Activated CD4-positive, alpha-beta T cell treated with anti-CD3 and anti-CD28 coated beads, Interleukin-10, Interleukin-2, amounts not matched to agents 100 ng/mL and 50 ng/mL, durations not matched to agents 16 hours and 8 hours (primary cell): ENCODE results near the gene ATF6.
"Not testable (repeated sequence)": the region's sequence is repeated elsewhere in the genome, so short reads cannot be mapped to it uniquely, and the experiment has no call there.

Experiments used
- DNase-seq: peaks from one replicate; pipeline ENCODE4 v3.0.0-alpha.2; 2020

The ATF6 gene

GRCh38 chr1:161735837-161736236, 30.3 kb upstream of the ATF6 start:
- DNase-seq = no peak

DNA sequence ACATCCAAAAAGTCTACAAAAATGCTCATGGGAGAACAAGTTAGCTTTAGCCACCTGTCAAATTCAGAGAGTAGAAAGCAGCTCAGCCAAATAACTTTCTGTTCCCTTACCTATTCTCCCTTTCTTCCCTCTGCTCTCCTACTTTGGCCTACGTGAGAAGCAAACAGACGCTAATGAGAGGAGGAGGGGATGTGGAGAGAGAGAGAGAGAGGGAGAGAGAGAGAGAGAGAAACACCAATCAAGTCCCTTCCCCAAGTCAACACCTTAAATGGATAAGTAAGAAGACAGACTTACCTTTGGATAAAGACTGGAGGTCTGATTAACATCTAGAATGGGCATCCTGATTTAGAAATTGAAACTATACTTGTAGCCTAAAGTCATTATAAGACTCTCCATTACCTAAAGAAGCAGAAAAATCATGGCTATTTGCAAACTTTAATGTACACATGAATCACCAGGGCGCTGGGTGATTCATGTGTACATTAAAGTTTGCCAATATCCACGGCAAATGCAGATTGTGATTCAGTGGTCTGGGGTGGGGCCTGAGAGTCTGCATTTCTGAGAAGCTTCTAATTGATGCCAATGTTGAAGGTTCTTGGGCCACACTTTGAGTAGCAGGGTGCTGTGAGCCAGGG, 29.7 kb upstream of the ATF6 start:
- DNase-seq = peak; percentile 42

- no peak for DNase-seq
Measured at GRCh38 chr1:161737625-161738024, 28.5 kb upstream of the ATF6 start.

DNA sequence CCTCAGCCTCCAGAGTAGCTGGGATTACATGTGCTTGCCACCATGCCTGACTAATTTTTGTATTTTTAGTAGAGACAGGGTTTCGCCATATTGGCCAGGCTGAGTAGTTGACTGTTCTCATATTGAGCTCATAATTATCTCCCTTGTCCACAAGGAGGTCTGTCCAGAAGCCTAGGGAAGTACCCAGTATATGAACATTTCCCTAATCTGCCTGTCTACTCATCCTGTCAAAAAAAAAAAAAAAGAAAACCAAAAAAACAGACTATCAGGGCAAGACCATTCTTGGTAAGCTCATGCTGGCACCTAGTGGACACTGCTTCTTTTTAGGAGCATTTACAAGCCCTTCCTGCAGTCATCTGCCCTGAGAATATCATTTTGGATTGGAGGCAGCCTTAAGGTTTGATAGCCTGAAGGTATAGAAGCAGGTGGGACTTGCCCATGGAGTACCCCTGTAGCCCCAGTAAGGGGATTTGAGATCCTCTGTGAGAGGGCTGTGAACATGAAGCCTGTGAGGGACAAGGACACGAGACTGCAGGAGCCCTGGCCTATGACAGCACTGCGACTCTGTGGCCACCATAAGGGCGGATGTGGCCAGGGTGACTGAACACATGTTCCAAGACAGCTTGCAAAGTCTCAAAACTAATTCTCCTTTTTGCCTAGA, 27.4 kb upstream of the ATF6 start:
- peak; percentile 73 for DNase-seq

DNA sequence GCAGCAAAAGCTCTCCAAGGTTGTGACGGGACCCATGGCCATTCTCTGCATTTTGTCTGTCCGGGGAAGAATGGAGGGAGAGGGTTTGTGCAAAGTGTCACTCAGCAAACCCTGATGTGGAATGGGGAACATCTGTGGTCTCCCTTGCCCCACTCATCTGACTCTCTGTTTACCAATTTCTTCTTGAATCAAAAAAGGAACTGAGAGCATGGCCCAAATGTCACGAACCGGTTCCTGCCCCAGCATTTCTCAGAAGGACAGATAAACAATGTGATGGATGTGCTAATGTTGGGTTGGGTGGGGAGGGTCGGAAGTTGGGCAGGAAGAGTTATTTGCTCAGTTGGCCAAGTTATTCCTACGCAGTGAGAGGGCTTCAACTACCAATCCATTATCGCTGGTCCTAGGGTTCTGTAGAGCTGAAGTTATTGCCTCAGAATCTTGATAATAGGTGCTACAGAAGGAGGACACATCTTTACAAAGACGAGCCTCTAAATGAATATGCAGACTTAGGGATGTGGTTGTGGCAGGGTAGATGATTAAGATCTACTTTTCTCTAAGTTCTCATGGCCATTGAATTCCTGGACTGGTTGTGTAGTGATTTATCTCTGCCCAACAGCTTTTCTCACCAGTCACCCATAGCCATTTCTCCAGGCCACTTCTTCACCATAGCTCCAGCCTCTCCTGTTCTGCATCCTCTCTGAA, 26.1 kb upstream of the ATF6 start:
- DNase-seq = peak; percentile 13

- DNase-seq = no peak
Measured at GRCh38 chr1:161740921-161741320, 25.2 kb upstream of the ATF6 start.

GRCh38 chr1:161743231-161743630, 22.9 kb upstream of the ATF6 start:
- no peak for DNase-seq

DNA sequence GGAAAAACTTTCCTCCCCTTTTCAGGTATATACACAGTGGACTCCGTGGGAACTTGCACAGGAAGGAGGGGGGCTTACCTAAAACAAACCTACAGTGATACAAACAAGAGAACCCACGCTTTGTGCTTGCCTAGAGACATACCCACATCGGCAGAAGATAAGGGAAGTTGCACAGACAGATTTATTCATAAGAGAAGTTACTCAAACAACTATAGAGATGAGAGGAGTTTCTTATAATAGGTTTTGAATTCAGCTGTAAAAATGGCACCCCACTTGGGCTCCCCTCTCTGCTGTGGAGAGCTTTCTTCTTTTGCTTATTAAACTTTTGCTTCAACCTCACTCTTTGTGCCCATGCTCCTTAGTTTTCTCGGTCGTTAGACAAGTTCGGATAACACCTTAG, 18.3 kb upstream of the ATF6 start:
- no peak for DNase-seq

DNA sequence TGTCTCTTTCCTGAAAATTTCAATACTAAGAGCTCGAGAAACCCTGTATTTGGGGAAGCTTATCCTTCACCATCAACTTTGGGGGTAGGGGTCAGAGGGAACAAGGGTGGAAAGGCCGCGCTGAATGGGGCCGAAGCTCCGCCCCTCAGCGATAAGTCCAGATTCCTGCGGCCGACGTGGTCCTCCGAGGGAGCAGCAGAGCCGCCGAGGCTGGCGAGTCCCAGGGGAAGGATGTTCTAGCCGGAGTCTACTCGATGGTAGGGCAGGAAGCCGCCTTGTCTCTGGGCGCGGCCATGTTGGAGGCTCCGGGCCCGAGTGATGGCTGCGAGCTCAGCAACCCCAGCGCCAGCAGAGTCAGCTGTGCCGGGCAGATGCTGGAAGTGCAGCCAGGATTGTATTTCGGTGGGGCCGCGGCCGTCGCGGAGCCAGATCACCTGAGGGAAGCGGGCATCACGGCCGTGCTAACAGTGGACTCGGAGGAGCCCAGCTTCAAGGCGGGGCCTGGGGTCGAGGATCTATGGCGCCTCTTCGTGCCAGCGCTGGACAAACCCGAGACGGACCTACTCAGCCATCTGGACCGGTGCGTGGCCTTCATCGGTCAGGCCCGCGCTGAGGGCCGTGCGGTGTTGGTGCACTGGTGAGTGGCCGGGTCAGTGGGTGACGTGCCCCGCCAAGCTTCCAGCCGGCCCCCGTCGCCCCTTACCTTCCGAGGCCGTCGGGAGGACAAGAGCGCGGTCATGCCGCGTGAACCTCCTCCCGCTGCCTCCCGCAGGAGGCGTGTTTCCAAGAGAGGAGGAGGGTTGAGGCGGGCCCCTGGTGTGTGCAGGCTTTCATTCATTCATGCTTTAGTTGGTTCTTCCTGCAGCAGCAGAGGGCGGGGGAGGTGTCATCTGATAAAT, 16.4 kb upstream of the ATF6 start, which contains the start of gene DUSP12:
Gene DUSP12 (plus strand): TSS at position 278 of the 899 bp plus-strand sequence. CDS start 16 bp downstream, at position 294.
- peak; percentile 97 for DNase-seq

DNA sequence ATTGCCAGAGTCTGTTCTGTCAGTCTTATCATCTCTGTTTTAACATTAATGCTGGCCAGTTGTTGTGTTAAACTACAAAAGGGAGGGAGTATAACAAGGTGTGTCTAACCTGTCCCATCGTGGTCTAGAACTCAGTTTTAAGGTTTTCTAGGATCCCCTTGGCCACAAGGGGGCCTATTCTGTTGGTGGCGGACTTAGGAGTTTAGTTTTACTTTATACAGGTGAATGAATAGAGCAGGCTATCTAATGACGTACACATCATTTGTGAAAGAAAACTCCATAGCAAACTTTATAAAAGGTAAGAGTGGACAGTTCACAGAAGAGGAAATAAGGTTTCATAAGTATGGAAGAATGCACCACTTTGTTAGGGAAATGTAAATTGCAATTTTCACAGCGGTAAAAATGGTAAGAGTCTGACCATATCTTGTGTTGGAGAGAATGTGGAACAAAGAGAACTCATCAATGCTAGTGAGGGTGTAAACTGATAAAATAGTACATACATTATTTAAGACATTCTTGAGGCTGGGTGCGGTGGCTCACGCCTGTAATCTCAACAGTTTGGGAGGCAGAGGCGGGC, 2.5 kb upstream of the ATF6 start:
- peak; percentile 54 for DNase-seq

GRCh38 chr1:161768461-161768860, 2.3 kb downstream of the ATF6 start:
- DNase-seq = no peak

GRCh38 chr1:161768986-161769672, 3.0 kb downstream of the ATF6 start:
- no peak for DNase-seq

DNA sequence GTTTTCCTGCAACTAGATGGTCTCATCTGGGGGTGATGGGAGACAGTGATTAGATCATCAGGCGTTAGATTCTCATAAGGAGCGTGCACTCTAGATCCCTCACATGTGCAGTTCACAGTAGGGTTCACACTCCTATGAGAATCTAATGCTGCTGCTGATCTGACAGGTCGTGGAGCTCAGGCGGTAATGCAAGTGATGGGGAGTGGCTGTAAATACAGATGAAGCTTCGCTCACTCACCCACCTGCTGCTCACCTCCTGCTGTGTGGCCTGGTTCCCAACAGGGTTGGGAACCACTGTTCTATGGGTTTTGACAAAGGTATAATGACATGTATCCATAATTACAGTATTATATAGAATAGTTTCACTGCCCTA, 3.5 kb downstream of the ATF6 start:
- DNase-seq = not testable (repeated sequence)

DNA sequence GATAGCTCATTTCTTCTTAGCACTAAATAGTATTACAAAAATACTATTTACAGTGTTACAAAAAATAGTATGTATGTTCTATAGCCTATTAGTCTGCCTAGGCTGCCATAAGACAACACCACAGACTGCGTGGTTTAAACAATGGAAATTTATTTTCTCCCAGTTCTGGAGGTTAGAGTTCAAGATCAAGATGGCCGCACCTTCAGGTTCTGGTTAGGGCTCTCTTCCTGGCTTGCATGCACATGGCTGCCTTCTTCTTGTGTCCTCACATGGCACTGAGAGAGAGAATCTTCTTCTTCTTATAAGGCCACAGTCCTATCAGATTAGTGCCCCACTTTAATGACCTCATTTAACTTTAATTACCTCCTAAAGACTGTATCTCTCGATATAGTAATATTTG, 4.1 kb downstream of the ATF6 start:
- no peak for DNase-seq

DNA sequence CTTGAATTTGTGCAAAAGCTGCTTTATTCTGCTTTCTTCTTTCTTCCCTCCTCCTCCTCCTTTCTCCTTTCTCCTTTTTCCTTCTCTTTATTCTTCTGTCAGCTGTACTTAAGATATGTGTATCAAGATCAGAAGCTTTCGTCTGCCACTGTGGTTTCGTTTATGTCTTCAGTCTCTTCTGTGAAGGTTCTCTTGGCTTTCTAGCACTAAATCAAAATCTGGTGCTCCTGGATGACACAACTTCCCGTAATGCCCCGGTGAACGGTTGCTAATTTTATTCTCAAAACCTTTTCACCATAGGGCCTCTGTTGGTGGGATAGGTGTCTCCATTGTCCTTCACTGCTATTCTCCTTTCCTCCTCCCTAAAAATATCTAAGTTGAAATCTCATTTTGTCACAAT, 5.0 kb downstream of the ATF6 start:
- DNase-seq = peak; percentile 41

DNA sequence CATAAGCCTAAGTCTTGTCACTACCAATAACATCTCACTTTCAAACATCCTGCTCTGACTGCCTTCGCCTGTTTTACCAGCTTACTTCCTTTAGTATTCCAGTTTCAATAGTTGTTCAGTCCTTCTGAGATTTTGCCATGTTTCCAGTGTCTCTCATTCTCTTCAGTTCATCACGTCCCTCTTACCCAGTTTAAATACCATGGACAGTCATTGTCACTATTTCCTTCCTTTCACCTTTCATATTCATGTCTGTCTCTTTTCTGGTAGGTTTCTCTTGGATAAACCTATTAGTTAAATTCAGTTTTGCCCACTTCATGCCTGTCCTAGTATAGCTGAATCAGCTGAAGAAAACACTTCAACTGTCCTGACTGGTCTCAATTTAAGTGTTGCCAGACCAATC, 5.9 kb downstream of the ATF6 start:
- DNase-seq = no peak

GRCh38 chr1:161772397-161772796, 6.3 kb downstream of the ATF6 start:
- DNase-seq = peak; percentile 30

DNA sequence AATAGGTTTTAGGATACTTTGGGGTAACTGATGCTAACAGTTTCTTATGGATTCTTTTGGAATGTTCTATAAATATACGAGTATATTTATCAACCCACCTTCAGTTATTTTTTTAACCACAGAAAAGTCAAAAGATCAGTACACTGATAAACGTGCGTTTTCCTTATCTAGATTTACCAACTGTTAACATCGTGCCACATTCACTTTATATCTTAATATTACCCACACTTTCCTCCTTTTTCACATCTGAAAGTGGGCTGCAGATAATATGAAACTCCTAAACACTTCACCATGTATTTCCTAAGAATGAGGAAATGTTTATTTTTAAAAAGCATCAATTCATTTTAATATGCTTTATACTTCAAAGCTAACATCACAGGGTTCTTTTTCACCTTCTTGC, 7.7 kb downstream of the ATF6 start:
- no peak for DNase-seq

- no peak for DNase-seq
Measured at GRCh38 chr1:161777261-161777660, 11.1 kb downstream of the ATF6 start.

GRCh38 chr1:161778522-161778921, 12.4 kb downstream of the ATF6 start:
- DNase-seq = no peak

GRCh38 chr1:161779393-161779792, 13.3 kb downstream of the ATF6 start:
- DNase-seq = no peak

DNA sequence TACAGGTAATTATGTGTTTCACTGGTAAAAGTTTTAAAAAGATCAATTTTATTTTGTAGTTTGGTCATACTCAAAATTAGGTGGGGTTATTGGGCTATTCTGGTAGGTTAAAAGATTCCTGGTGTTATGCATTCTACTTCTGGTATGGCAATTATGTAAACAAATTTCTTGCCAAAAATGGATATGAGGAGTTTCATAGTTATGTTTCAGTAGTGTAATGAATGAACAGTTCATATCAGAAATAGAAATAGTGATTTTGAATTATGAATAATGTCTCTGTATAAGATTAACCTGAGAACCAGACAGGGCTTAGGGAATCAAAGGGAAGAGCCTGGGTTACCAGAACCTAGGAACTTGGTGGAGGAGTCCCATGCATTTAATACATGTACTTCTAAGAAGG, 15.9 kb downstream of the ATF6 start:
- DNase-seq = no peak
